Mesodermal cell (in vitro differentiated cells): ENCODE measurements around the gene EHBP1.

ENCODE experiments used
- H3K27ac ChIP-seq: 2 replicates; pipeline ENCODE4 v1.7.0; 2013; ENCODE audit warnings: mild to moderate bottlenecking, low read depth, low read length, moderate library complexity; ENCODE audit not compliant: severe bottlenecking
- H3K36me3 ChIP-seq: 2 replicates; pipeline ENCODE4 v1.7.1; 2013; ENCODE audit warnings: mild to moderate bottlenecking, low read length, moderate library complexity; ENCODE audit not compliant: control insufficient read depth, insufficient read depth
- H3K4me1 ChIP-seq: one replicate; pipeline ENCODE4 v1.7.1; 2013; ENCODE audit warnings: mild to moderate bottlenecking, low read length; ENCODE audit not compliant: insufficient read depth, control insufficient read depth, poor library complexity, severe bottlenecking
- H3K4me3 ChIP-seq: 2 replicates; pipeline ENCODE4 v1.7.0; 2013; ENCODE audit warnings: low read length, control low read depth, mild to moderate bottlenecking; ENCODE audit not compliant: insufficient read depth, poor library complexity, severe bottlenecking; ENCODE audit errors: extremely low read depth
- H3K9me3 ChIP-seq: 2 replicates; pipeline ENCODE4 v1.7.1; 2013; ENCODE audit warnings: mild to moderate bottlenecking, low read length, moderate library complexity; ENCODE audit not compliant: control insufficient read depth
- WGBS, 2 experiments: methylation state at CpG; one replicate each; pipeline ENCODE4 v1.1.5; 2013; ENCODE audit warnings: missing lambda C conversion rate in 2 of 2; ENCODE audit not compliant: insufficient coverage in 2 of 2; 5-methylcytosine and 5-hydroxymethylcytosine counted together

EHBP1 gene

DNA sequence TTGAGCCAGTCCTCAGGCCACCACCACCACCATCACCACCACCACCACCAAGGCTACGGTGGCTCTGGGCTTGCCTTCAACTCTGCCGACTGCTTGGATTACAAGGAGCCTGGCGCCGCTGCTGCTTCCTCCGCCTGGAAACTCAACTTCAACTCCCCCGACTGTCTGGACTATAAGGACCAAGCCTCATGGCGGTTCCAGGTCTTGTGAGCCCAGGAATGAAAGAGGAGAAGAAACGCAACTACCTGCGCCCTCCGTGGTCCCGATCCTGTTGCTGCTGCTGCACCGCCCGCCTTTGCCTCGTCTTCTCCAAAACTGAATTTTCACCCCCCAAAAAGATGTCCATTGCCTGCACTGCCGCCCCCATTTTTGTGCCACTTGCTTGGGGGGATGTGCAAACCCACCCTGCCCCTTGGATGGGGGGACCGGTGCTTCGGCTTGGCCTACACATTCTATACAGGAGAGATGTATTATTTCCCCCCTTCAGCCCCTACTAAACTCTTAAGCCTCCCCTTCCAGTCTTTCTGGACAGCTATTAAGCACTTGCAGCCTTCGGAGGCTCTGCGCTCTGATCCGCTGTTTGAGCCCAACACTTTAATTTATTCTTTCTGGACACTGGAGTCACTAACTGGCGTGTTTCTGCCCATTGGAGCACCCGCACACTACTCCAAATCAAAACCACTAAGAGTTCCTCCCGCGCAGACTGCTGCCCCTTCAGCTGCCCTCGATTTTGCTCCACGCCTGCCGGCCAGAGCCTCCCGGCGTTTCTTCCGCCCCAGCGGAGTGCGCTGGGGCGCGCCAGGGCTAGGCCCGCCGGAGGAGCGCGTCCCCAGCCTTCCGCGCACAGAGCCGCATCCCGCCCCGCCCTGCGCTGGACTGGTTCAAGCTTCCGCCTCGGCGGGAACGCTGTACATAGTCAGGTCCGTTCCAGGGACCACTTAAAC, 350.9 kb downstream of the EHBP1 start:
- H3K4me3 ChIP-seq, result no peak overlapping the region

DNA sequence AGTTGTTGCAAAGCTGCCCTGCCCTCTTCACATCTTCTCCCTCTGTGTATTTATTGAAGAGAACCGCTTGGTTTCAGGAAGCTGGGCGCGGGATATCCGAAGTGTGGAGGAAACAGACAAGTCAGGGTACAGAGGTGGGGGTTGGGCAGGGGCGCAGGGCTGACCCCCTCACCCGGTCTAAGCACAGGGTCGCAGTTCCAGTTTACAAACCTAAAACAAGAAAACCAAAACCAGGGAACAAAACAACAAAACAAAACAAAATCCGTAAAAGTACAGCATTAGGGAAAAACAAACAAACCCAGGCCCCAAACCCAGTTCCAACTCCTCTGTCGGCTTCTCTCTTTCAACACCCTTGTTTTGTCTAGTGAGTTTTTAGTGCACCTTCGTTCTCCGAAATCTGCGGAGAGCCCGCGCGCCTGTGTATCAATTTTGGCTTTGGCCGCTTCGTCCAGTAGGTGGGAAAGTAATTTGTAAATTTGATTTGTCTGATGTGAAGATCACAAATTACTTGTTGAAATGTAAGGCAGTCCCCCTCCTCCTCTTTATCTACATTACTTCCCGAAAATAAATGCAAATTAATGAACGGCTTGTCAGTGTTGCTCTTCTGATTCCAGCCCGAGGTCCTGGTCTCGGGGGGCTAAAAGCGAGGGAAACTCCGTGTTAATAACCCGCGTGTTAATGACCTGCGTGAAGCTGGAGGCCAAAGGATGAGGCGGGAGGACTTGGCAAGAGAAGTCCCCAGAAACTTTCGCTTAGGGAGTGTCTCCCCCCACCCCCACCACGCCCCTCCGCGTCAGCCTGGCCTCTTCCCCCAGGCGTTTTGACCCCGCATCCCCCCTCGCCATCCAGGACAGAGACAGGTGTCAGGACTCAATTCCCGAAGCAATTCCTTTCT, 352.0 kb downstream of the EHBP1 start:
- H3K27ac ChIP-seq, result no peak overlapping the region
- 1 to 3% methylated on average over 8 to 13 of the region's 35 CpGs for WGBS, 2 experiments
- H3K36me3 ChIP-seq, result no peaks in the 10 kb centered on the region
- H3K4me3 ChIP-seq, result no peak overlapping the region
- peaks cover 18% of the 10 kb centered on the region for H3K4me1 ChIP-seq
- H3K9me3 ChIP-seq, result no peaks in the 10 kb centered on the region

More for the DNA sequence above, 350.9 kb downstream of the EHBP1 start:
- Histone ChIP-seq H3K9me3 (no peaks in the 10 kb centered on the region), H3K4me1 (peaks cover 21% of the 10 kb centered on the region), H3K27ac (no peak overlapping the region), H3K36me3 (no peaks in the 10 kb centered on the region)
- 4 to 5% methylated on average over 38 to 47 of the region's 49 CpGs for WGBS, 2 experiments

DNA sequence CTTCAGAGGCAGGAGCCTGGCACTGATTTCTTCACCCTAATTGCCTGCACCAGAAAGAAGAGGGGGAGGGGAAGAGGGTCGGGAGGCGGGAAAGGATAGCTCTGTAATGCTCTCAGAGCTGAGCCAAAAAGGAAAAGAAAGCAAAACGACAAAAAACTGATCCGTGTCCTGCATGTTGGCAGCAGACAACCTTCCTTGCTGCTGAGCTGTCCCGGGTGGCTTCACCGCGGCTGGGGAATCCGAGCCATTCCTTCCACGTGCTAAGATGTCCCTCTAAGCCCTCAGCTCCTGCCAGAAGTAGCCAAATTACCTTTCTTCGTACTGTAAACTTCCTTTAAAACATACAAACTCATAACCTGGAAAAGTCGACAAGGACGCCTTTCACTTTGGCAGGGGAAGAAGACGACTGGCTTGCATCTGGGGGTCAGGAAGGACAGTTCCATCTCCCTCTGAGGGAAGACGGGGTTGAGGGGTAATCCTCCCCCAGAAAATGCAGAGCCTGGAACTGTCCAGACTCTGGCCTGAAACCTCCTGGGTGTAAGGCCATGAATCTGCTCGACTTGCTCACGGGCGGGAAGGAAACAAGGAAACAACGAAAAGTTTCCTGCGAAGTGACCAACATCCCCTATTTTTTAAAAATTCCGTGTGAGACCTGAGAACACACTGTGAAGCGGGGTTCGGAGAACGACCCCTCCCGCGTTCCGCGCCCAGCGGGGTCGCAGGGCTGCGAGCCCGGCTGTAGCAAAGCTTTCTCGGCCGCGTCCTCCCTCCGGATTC, 352.8 kb downstream of the EHBP1 start:
- Histone ChIP-seq H3K27ac (no peak overlapping the region), H3K36me3 (no peaks in the 10 kb centered on the region), H3K4me1 (peaks cover 18% of the 10 kb centered on the region), H3K9me3 (no peaks in the 10 kb centered on the region), H3K4me3 (no peak overlapping the region)
- WGBS, 2 experiments, result 1% methylated on average over 23 to 31 of the region's 35 CpGs

DNA sequence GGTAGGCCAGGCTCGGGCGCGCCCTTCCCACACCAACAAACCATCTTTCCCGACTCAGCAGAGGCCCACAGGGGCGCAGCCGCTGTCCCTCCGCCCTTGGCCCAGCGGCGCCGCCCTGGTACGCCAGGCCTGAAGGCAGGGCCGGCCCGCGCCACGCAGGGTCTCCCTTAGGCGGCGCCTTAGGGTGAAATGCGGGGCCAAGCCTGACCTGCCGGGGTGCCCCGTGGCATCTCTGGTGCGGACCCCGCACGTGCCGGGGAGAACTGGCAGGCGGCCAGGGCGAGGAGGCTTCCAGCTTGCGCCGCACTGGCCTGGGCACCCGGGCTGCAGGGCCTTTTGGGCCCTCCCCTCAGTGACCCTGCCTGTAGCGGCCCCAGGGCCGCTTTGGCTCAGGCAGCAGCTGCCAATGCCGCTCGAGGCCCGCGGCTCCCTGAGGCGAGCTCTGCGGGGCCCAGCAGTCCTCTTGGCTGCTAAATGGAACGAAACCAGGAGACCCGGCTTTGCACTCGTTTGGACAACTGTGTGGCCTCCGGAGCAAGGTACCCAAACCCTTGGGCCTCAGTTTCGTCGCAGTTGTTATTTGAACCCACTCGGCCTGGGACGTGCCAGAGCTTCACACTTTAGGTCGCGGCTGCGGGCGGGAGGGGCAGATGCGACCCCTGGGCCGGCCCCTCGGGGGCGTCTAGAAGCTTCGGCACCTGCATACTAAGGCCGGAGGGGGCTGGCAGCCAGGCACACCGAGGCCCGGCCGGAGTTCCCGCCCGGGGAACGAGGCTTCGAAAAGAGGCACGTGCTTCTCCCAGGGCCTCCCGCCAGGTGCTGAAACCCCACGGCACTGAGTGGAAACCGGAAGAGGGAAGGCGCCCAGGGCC, 353.6 kb downstream of the EHBP1 start:
- Histone ChIP-seq H3K4me3 (no peak overlapping the region), H3K36me3 (no peaks in the 10 kb centered on the region), H3K9me3 (no peaks in the 10 kb centered on the region), H3K27ac (no peak overlapping the region), H3K4me1 (peaks cover 18% of the 10 kb centered on the region)
- 2% methylated on average over 55 to 61 of the region's 67 CpGs for WGBS, 2 experiments

DNA sequence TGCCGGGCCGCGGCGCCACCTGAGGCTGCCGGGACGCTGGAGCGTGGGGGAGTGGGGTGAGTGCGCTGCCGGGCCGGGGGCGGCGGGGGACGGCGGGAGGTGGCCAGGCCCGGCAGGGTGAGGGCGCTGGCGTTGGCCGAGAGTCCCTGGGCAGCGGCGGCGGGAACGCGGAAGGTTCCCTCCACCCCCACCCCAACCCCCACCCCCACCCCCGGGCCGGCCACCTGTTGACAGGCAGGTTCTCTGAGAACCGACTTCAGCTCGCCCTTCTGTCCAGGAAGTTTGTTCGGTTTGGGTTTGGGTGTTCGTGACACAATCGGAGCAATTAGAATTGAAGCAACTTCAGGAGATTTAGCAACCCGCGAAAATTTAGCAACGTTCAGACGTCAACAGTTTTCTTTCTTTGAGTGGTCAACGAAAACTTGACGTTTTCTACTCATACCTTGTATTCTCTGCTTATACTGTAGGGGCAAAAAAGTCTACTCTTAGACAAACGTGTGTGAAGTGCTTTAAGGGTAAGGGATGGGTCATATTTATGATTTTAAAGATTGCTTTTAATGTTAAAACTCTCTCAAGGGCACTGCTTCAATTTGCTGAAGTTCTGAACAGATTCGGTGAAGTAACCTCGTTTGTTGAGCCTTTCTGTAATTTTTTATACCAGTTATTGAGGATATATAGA, 354.4 kb downstream of the EHBP1 start:
- H3K9me3 ChIP-seq, result no peaks in the 10 kb centered on the region
- H3K4me1 ChIP-seq, result peaks cover 18% of the 10 kb centered on the region
- no peak overlapping the region for H3K27ac ChIP-seq
- no peak overlapping the region for H3K4me3 ChIP-seq
- WGBS, 2 experiments, result 0 to 1% methylated on average over 9 to 10 of the region's 39 CpGs
- no peaks in the 10 kb centered on the region for H3K36me3 ChIP-seq

DNA sequence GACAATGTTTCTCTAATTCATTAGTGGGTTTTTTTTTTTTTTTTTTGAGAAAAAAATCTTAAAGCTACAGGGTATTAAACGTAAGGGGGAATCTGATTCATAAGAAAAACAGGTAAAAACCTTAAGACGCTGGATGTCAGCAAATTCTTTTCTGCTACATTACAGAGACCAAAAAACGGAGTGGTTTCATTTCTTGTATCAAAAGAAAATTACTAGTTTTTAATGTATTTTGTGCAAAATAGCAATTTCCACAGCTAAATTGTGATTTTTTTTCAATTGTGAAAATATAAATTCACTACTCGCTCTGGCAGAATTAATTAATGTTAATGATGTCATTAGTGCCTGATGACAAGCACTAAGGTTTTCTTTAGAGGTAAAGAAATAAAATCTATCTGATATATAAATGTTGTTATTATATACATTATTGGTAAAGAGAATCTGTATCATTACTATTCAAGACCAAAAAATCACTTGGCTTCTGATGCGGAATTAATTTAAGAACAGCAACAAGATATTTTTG, 355.0 kb downstream of the EHBP1 start:
- no peak overlapping the region for H3K27ac ChIP-seq
- H3K36me3 ChIP-seq, result no peaks in the 10 kb centered on the region
- no CpG with 5 or more reads among the region's 5 CpGs for WGBS, 2 experiments
- H3K4me3 ChIP-seq, result no peak overlapping the region
- H3K9me3 ChIP-seq, result no peaks in the 10 kb centered on the region
- H3K4me1 ChIP-seq, result peaks cover 18% of the 10 kb centered on the region

DNA sequence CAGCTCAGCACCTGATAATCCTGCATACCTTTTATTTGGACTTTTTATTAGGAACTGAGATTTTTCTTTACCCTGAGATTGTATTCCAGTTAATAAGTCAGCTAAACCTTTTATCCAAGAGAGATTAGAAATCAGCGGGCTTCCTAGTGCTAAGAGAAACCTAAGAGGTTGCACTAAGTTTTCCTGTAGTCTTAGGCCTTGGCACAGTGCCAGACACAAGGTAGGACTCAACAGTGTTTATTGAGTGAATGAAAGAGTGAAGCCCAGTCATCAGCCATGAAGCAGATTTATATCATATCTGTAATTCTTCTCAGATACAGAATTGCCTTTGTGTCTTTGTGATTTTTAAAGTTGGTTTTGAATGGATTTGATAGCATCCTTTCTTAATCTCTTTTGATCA, 358.7 kb downstream of the EHBP1 start:
- Histone ChIP-seq H3K27ac (no peak overlapping the region), H3K9me3 (no peaks in the 10 kb centered on the region), H3K4me3 (no peak overlapping the region), H3K36me3 (no peaks in the 10 kb centered on the region), H3K4me1 (no peaks in the 10 kb centered on the region)
- 63 to 100% methylated on average over 1 of the region's 1 CpG for WGBS, 2 experiments

DNA sequence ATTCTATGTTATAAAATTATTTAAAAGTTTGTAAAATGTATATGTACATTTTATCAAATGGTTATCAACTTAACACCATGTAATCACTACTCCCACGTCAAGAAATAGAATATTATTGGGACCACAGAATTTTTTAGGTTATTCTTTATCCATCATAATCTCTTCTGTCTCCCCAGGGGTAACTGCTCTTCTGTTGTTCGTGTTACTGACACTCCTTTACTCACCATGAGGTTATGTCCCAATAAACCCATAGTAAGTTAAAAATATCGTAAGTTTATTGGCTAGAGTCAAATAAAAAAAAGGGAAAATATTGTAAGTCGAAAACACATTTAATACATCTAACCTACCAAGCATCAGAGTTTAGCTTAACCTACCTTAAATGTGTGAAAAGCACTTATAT, 359.1 kb downstream of the EHBP1 start:
- Histone ChIP-seq H3K4me1 (no peaks in the 10 kb centered on the region), H3K9me3 (no peaks in the 10 kb centered on the region), H3K36me3 (no peaks in the 10 kb centered on the region), H3K4me3 (no peak overlapping the region), H3K27ac (no peak overlapping the region)
- no CpG with 5 or more reads among the region's 4 CpGs for WGBS, 2 experiments

DNA sequence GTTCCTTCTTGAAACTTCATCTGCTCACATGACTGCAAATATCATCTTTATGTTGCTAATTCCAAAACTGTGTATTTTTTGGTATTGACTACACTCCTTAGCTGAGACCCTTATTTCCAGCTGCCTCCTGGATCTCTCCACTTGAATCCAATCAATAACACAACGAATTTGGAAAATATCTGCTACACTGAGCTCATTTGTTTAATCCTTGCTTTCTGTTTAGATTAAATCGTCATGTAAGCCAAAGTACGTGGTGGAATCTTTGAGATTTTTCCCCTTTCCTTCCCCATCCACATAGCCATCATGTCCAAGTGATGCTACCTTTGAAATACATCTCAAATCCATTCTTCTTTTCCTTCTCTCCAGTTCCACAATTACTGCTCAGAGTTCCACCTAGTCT, 360.8 kb downstream of the EHBP1 start:
- H3K9me3 ChIP-seq, result no peaks in the 10 kb centered on the region
- no peak overlapping the region for H3K4me3 ChIP-seq
- H3K27ac ChIP-seq, result no peak overlapping the region
- H3K4me1 ChIP-seq, result no peaks in the 10 kb centered on the region
- no peaks in the 10 kb centered on the region for H3K36me3 ChIP-seq
- WGBS, 2 experiments, result 65 to 80% methylated on average over 3 of the region's 3 CpGs
